Stimulated activated CD8-positive, alpha-beta memory T cell treated with anti-CD3 and anti-CD28 coated beads, Interleukin-7, amount 100 ng/mL, for 4 hours (primary cell): ENCODE data around the gene MAFG.

Experiments
- DNase-seq, 2 donors: peaks; one replicate each; pipeline ENCODE4 v3.0.0-alpha.2; 2020; ENCODE audit warnings: low read depth in 2 of 2

Gene MAFG

DNA sequence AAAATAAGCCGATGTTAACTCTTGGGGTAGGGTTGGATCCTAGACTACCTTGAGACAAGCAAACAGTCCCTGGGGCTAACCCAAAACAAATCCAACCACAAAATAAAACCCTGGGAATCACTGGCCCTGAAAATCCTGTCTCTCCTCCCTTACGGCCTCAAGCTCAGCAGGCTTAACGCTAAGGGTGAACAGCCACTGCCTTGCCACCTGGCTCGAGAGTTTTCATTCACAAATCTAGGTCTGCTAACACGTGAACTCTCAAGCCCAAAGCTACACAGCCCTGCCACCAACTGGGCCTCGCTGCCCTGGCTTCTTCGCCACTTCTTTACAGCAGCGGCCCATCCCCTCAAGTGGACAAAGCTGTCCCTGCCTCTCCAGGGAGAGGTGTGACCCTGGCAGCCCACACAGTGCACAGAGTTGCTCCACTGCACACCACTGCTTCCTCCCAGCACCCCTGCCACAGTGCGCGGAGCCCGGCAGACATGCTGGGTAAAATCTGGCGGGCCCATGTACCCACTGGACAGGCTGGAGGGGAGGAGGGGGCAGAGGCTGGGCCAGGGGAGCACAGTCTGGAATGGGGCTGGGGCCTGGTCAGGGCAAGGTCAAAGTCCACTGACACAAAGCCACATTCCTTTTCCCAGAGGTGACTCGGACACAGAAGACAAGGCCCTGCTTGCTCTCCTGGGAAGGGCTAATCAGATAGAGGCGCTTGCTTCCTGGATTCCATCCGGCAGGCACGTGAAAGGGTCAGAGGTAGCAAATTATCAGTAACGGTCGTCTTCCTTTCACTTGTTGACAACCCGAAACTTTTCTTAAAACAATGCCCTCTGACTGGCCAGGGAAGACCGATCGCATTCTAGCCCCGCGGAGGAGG lies 17.3 kb downstream of the MAFG start:
- no peak for DNase-seq

- no peak for DNase-seq
Observed at GRCh38 chr17:81909231-81909630, 18.3 kb downstream of the MAFG start.

DNA sequence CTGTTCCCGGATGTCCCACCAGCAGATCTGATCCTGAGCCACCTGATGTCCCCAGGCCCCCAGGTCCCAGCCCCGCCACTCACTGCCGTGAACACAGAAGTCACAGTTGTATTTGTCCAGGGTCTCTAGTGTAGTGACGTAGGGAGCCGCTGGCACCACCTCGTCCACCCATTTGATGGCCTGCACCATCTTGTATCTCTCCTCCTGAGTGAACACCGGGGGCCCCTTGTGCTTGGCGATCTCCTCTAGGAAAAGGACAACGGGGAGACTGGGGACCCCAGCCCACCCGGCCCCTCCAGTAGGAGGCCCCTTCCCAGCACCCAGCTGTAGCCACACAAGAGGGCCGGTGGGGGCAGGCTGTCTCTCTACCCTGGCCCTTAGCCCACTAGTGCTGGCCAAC lies 18.7 kb downstream of the MAFG start:
- DNase-seq = no peak

DNA sequence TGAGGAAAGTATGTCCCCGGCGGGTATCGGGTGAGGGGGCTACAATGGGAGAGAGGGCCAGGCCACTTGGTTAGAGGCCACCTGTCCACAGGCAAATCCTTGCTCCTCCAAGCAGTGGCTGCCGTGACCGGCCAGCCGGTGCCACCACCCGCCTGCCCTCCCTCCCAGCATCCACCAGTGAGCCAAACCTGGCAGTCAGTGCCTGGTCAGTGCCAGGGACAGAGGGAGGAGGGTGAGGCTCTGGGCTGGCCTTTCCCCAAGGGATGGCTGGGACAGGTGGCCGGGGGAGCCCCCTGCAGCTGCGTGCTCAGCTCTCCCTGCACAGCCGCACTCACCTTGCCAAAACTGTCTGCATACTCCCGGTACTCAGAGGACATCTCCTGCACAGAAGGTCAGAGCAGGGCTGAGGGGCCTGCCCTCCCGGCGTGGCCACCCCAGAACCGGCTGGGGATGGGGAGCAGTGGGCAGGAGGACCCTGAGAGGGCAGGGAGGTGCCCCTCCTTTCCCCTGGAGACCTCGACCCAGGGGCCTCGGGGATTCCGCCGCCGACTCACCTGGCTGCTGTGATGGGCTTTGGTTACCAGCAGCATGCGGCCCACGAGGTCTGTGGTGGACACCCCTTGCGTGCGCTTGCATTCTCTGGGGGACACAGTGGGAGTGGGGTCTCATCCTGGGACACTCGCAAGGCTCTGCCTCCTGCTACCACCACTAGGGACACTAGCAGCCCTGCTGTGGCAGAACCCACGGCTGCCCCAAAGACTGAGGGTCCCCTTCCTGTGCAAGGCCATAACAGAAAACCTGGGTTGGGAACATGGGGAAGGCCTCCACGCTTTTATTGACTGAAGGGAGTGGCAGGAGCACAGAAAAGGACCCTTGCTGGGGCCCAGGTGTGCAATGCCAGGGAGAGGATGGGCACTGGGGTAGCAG lies 20.1 kb downstream of the MAFG start:
- no peak for DNase-seq

DNA sequence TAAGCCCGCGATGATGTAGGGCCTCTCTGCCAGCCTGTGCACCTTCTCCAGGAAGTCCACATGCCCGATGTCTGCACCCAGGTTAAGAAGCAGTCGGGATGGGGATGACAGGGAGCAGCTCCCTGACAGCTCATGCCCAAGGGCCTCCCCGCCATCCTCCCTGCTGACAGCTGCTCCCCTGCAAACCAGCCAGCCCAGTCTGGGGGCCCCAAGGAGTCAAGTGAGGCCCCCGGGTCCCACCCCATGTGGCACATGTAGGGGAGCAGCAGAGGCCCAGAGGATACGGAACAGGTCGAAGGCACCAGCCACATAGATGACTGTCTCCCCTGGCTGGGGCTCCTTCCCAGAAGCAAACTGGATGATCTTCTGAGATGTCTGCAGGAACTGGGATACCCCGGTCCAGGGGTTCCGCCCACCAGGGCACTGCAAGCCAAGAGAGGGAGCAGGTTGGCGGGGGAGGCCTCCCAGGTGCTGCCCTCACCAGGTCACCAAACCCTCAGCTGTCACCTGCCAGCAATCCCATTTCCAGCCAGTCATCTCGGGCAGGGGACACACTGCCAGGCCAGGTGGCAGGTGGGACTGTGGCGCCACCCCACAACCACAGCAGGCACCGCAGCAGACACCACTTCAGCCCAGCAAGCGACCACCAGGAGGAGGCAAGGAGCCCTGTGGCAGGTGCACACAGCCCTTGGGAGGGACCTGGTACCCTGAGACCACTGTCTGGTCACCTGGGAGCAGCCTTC lies 20.9 kb downstream of the MAFG start:
- DNase-seq = no peak

GRCh38 chr17:81905993-81906392 lies 21.5 kb downstream of the MAFG start:
- no peak for DNase-seq

GRCh38 chr17:81905424-81905875 lies 22.1 kb downstream of the MAFG start:
- no peak for DNase-seq

DNA sequence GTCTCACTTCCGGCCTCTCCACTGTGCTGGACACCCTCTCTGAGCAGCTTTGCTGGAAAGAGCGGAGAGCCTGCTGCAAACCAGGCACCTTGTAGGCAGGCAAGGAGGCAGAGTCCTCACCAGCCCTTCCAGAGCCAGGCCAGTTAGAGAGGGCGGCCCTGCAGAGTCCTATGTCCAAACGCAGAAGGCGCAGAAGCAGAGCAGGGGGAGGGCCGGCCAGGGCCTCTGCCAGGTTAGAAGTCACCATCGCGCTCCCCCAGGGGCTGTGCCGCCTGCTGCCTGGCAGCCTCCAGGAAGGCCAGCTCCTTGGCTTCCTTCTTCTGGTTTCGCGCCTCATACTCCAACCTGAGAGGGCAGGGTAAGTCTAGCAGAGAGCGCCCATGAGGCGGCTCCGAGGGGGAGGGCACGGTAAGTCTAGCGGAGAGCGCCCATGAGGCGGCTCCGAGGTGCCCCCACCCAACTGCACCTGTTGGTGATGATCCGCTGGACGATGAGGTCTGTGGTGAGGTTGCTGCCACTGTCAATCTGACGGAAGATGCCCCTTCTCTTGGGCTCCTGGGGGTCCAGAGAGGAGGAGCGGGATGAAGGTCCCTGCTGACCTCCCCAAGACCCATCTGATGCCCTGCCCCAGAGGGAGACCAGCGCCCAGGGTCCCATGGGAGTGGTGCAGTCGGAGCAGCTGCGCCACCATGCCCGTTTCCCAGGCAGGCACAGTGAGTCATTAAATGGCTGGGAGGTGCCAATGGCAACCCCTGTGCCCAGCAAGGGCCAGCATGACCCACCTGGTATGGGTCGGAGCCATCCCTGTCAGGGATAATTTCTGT lies 22.7 kb downstream of the MAFG start:
- no peak for DNase-seq

GRCh38 chr17:81903896-81904599 lies 23.5 kb downstream of the MAFG start:
- DNase-seq = no peak

GRCh38 chr17:81903415-81903831 lies 24.1 kb downstream of the MAFG start:
- DNase-seq = no peak

DNA sequence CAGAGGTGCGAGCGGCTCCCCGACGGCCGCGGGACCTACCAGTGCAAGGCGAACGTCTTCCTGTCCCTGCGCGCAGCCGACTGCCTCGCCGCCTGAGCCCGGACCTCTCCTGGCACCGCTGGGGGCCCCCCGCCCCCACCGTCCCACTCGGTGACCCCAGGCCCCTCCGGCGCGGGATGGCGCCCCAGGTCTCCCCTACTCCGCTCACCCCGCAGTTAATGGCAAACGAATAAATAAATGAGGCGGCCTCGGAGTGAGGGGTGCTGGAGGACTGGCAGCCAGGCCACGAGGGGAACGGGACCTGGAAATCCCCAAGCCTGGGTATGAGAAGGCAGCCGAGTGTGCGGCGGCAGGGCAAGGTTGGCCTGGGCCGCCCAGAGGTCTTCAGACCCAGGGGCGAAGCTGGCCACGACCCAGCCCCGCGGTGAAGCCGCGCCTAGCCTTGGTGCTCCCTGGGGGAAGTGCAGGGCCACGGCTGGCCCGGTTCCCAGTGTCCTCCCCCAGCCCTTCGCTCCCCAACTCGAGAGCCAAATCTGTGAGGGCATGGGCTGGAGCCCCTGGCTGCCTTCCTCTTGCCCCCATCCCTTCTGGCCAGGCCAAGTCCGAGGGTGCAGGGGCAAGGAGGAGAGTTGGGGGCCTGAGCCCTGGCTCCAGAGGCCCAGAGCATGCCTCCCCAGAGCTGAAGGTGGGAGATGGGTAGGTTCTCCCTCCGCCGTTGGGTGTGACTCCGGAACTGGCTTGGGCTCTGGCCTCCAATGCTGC lies 24.7 kb downstream of the MAFG start:
- no peak for DNase-seq

- DNase-seq = no peak
Observed at GRCh38 chr17:81902023-81902652, 25.4 kb downstream of the MAFG start, which contains the start of gene NPB. TSS of gene NPB (plus strand) at chr17:81902238. CDS start at chr17:81902278, 40 bp downstream.

GRCh38 chr17:81901167-81902022 lies 26.1 kb downstream of the MAFG start:
- no peak for DNase-seq

- DNase-seq = no peak
Observed at GRCh38 chr17:81900181-81900820, 27.2 kb downstream of the MAFG start.

- no peak for DNase-seq
Observed at GRCh38 chr17:81899514-81900166, 27.9 kb downstream of the MAFG start.

DNA sequence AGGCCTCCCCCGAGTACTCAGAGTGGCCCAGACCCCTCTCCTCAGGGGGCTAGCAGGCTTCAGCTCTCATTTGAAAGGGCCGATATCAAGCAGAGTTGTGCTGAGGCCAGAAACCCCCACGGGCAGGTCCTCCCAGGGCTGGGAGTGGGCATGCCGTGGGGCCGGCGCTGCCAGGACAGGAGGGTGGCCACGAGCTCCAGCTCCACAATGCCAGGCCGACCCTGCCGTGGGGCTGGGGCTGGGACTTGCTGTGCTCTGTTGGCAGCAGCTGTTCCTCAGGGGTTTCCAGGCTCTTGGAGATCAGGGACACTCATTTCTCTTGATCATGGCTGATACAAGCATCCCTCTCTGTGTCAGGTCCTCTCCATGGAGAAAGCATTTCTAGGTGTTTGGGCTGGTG lies 28.6 kb downstream of the MAFG start:
- DNase-seq = no peak
